Measurements from ENCODE around the gene PCYT2.

The PCYT2 gene

GRCh38 chr17:81911277-81911961 is at the start of gene PCYT2:
TSS of gene PCYT2 (minus strand) at chr17:81911399. CDS start at chr17:81911355, 44 bp downstream.
- Histone ChIP-seq H3K27me3 (replicated peaks) (no peaks in the 10 kb centered on the region), H3K36me3 (replicated peaks) (peaks cover 37% of the 10 kb centered on the region), H3K27ac (no peak within 1 kb of the TSS), H3K4me3 (ENCODE audit: low read depth, low read length) (peak within 1 kb of the TSS; percentile 74)
- DNase-seq: peak; percentile 62
- TF ChIP-seq, protein P1, sequence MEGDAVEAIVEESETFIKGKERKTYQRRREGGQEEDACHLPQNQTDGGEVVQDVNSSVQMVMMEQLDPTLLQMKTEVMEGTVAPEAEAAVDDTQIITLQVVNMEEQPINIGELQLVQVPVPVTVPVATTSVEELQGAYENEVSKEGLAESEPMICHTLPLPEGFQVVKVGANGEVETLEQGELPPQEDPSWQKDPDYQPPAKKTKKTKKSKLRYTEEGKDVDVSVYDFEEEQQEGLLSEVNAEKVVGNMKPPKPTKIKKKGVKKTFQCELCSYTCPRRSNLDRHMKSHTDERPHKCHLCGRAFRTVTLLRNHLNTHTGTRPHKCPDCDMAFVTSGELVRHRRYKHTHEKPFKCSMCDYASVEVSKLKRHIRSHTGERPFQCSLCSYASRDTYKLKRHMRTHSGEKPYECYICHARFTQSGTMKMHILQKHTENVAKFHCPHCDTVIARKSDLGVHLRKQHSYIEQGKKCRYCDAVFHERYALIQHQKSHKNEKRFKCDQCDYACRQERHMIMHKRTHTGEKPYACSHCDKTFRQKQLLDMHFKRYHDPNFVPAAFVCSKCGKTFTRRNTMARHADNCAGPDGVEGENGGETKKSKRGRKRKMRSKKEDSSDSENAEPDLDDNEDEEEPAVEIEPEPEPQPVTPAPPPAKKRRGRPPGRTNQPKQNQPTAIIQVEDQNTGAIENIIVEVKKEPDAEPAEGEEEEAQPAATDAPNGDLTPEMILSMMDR (IDR thresholded peaks at IDR 0.05; ENCODE audit: low read depth, low read length, missing control alignments): no peak
- in situ Hi-C loops (cut with HindIII; ENCODE audit: low pct_ligation_motif_present, low sequenced_read_pairs): no loop called here

DNA sequence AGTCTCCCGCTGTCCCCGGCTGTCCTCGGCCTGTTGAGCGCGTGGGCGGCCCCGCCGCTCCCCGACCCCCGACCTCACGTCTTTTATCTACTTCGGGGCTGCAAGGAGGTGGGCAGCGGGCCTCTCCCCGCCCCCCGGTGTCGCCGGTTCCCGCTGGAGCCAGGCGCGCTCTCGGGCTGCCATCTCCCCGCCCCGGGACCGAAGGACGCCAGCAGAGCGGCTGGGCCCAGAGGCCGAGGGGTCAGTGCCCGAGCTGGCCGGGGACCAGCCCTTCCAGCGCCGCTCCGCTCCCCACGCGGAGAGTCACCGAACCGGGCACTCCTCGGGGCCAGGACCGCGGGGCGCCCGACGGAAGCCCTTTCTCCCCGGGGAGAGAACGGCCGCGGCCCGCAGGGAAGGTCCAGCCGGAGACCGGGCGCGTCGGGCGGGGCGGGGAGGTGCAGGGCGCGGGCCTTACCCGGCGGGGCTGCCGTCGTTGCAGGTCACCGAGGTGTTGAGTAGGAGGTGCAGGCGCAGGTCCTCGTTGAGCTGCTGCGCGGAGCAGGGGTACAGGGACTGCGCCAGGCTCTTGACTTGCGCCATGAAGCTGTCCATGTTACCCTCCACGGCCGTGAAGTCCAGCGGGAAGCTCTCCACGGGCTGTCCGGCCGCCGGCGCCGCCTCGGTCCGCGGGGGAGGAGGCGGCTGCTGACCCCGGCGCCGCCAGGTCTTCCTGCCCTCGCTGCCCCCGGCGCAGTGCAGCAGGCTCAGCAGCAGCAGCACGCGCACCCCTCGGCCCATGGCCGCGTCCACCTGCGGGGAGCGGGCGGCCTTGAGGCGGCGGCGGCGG is 49.1 kb upstream of the PCYT2 start:
- no peak overlapping the region for H3K4me3 ChIP-seq (ENCODE audit: low read depth, low read length)
- no peak overlapping the region for H3K27ac ChIP-seq
- TF ChIP-seq, protein P1 (IDR thresholded peaks at IDR 0.05; ENCODE audit: low read depth, low read length, missing control alignments): no peak
- H3K36me3 ChIP-seq (replicated peaks): no peaks in the 10 kb centered on the region
- DNase-seq: no peak
- peaks cover 67% of the 10 kb centered on the region for H3K27me3 ChIP-seq (replicated peaks)
- in situ Hi-C loops (cut with HindIII; ENCODE audit: low pct_ligation_motif_present, low sequenced_read_pairs): no loop called here

DNA sequence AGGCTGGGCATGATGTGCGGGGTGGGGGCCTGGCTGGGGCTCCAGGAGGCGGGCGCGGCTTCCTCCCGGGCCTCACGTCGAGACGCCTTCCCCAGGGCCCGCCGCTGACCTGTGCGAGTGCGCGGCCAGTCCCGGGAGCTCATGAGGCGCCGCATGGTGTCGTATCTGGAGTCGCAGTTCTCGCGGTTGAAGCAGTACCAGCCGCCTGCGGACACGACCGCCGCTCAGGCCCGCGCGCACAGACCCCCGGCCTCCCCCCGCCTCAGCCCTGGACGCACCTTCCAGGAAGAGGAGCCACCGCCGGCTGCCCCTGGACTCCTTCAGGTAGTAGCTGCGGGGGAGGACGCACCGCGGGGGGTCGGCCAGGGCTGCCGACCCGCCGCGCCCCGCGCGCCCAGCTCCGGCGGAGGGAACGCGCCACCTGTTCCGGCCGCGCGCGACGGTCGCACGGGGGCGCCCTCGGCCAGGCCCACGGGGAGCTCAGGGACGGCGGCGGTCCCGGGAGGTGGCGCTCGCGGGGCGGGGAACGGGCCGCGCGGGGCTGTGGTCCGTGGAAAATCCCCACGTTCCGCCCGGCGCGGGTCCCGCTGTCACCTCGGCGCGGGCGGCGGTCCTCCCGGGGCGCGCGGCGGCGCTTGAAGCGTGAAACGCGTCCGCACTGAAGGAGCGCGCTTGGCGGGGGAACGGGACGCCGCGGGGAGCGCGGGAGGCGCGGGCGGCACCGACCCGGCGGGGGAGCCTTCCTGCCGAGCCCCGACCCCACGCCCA is 48.3 kb upstream of the PCYT2 start:
- Histone ChIP-seq H3K27me3 (replicated peaks) (peaks cover 66% of the 10 kb centered on the region), H3K36me3 (replicated peaks) (no peaks in the 10 kb centered on the region), H3K27ac (no peak overlapping the region), H3K4me3 (ENCODE audit: low read depth, low read length) (no peak overlapping the region)
- TF ChIP-seq, protein P1 (IDR thresholded peaks at IDR 0.05; ENCODE audit: low read depth, low read length, missing control alignments): peak; percentile 44
- in situ Hi-C loops (cut with HindIII; ENCODE audit: low pct_ligation_motif_present, low sequenced_read_pairs): no loop called here
- DNase-seq: no peak

DNA sequence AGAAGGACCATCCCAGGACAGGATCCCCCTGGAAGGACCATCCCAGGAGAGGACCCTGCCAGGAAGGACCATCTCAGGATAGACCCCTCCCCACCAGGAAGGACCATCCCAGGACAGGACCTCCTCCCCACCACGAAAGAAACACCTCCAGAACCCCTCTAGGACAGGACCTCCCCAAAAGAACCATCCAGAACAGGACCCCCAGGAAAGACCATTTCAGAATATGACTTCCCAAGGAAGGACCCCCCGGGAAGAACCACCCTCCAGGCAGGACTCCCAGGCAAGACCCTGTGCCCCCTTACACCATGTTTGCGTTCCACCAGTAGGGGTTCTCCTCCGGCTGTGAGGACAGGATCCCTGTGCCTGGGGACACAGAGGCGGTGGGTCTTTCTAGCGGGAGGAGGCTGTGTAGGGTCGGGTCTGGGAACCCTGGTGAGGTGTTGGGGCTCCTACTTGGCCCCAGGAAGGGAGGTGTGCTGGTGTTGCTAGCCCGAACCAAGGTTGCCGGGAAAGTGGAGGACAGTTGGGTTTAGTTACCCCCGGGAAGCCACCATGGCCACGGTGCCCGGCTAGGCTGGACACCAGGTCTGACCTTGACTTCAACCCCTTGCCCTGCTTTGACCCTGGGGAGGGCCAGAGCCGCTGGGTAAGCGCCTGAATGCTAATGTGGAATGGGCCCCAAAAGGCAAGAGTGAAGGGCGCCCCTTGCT is 47.6 kb upstream of the PCYT2 start:
- Histone ChIP-seq H3K4me3 (ENCODE audit: low read depth, low read length) (no peak overlapping the region), H3K36me3 (replicated peaks) (no peaks in the 10 kb centered on the region), H3K27me3 (replicated peaks) (peaks cover 58% of the 10 kb centered on the region), H3K27ac (no peak overlapping the region)
- in situ Hi-C loops (cut with HindIII; ENCODE audit: low pct_ligation_motif_present, low sequenced_read_pairs): no loop called here
- TF ChIP-seq, protein P1 (IDR thresholded peaks at IDR 0.05; ENCODE audit: low read depth, low read length, missing control alignments): peak; percentile 24
- no peak for DNase-seq

- no peak overlapping the region for H3K4me3 ChIP-seq (ENCODE audit: low read depth, low read length)
- H3K27ac ChIP-seq: no peak overlapping the region
- H3K36me3 ChIP-seq (replicated peaks): no peaks in the 10 kb centered on the region
- in situ Hi-C loops (cut with HindIII; ENCODE audit: low pct_ligation_motif_present, low sequenced_read_pairs): no loop called here
- no peak for DNase-seq
- H3K27me3 ChIP-seq (replicated peaks): peaks cover 49% of the 10 kb centered on the region
- TF ChIP-seq, protein P1 (IDR thresholded peaks at IDR 0.05; ENCODE audit: low read depth, low read length, missing control alignments): no peak
Observed at GRCh38 chr17:81957691-81958432, 46.7 kb upstream of the PCYT2 start.
